WTC11 (cell line): ENCODE results near the gene ADGRF5. TPM values are rescaled to one million over a fixed set of nuclear protein-coding genes. Genes with fewer than 3 reads are reported as not detected.
A peak's percentile ranks its signal among the peaks of the same experiment; 100 is the strongest.

Source experiments
- ATAC-seq: fragments of 200-7000 bp; cut with Tn5 transposase; 2 replicates; pipeline ENCODE4 v1.10.0; 2021; ENCODE audit warnings: mild to moderate bottlenecking, moderate library complexity
- CTCF ChIA-PET: fragments of 300-600 bp; sonication (Branson Sonifier 250); formaldehyde crosslinking; loops from one replicate; lab custom pipeline; 2021; ENCODE audit warnings: antibody characterized with exemption; lab: Charles Lee
- POLR2A ChIA-PET: fragments of 350-600 bp; sonication (Branson Sonifier 250); formaldehyde crosslinking; loops from one replicate; lab custom pipeline; 2021; ENCODE audit warnings: antibody characterized with exemption; lab: Charles Lee
- DNase-seq: peaks from one replicate; pipeline ENCODE4 v3.0.0; 2021; ENCODE audit warnings: low spot score
- H3K27ac Mint-ChIP-seq: 2 replicates; pipeline ENCODE4 v1.8.0; 2021; ENCODE audit warnings: mixed read lengths
- H3K27me3 Mint-ChIP-seq: 2 replicates; pipeline ENCODE4 v1.8.0; 2021; ENCODE audit warnings: low read depth, mild to moderate bottlenecking, moderate library complexity, mixed read lengths
- H3K36me3 Mint-ChIP-seq: 2 replicates; pipeline ENCODE4 v1.8.0; 2021; ENCODE audit warnings: mixed read lengths
- H3K4me1 Mint-ChIP-seq: 2 replicates; pipeline ENCODE4 v1.8.0; 2022; ENCODE audit warnings: mixed read lengths
- H3K4me3 Mint-ChIP-seq: 2 replicates; pipeline ENCODE4 v1.8.0; 2021; ENCODE audit warnings: mild to moderate bottlenecking, moderate library complexity, mixed read lengths
- H3K9me3 Mint-ChIP-seq: 2 replicates; pipeline ENCODE4 v1.8.0; 2021; ENCODE audit warnings: mixed read lengths
- ATF1 ChIP-seq: sonication (generic); formaldehyde crosslinking; IDR thresholded peaks from 2 replicates; pipeline ENCODE4 v1.8.1; 2023; ENCODE audit warnings: mild to moderate bottlenecking, moderate library complexity, missing genetic modification reagents
- ATF3 ChIP-seq: sonication (generic); formaldehyde crosslinking; conservative IDR thresholded peaks from 2 replicates; pipeline ENCODE4 v1.8.1; 2022; ENCODE audit warnings: mild to moderate bottlenecking, missing genetic modification reagents
- ESRRA ChIP-seq: sonication (generic); formaldehyde crosslinking; IDR thresholded peaks from 2 replicates; pipeline ENCODE4 v1.8.1; 2022; ENCODE audit warnings: mild to moderate bottlenecking, missing genetic modification reagents, borderline replicate concordance
- GTF2I ChIP-seq: fragments of 250-450 bp; sonication (Bioruptor Pico); conservative IDR thresholded peaks from 2 replicates; pipeline ENCODE4 v1.4.0; 2021; ENCODE audit warnings: mild to moderate bottlenecking
- JAZF1 ChIP-seq: fragments of 250-450 bp; sonication (Bioruptor Pico); IDR thresholded peaks from 2 replicates; pipeline ENCODE4 v1.9.0; 2021; ENCODE audit warnings: moderate library complexity, mild to moderate bottlenecking, inconsistent platforms
- NFE2L1 ChIP-seq: sonication (generic); formaldehyde crosslinking; IDR thresholded peaks from 2 replicates; pipeline ENCODE4 v1.8.1; 2023; ENCODE audit warnings: missing genetic modification reagents
- PREB ChIP-seq: sonication (generic); formaldehyde crosslinking; IDR thresholded peaks from 2 replicates; pipeline ENCODE4 v1.8.1; 2022; ENCODE audit warnings: mild to moderate bottlenecking, missing genetic modification reagents, moderate library complexity, borderline replicate concordance
- RORB ChIP-seq: fragments of 250-450 bp; sonication (Bioruptor Pico); IDR thresholded peaks from 2 replicates; pipeline ENCODE4 v1.9.0; 2021; ENCODE audit warnings: mild to moderate bottlenecking
- SMAD4 ChIP-seq: sonication (generic); formaldehyde crosslinking; IDR thresholded peaks from 2 replicates; pipeline ENCODE4 v1.8.0; 2022; ENCODE audit warnings: mild to moderate bottlenecking, missing genetic modification reagents
- USF1 ChIP-seq: sonication (generic); formaldehyde crosslinking; IDR thresholded peaks from 2 replicates; pipeline ENCODE4 v1.8.0; 2022; ENCODE audit warnings: mild to moderate bottlenecking, missing genetic modification reagents
- USF2 ChIP-seq: sonication (generic); formaldehyde crosslinking; IDR thresholded peaks from 2 replicates; pipeline ENCODE4 v1.8.1; 2023; ENCODE audit warnings: mild to moderate bottlenecking, missing genetic modification reagents, moderate library complexity
- ZBTB21 ChIP-seq: sonication (generic); formaldehyde crosslinking; IDR thresholded peaks from 2 replicates; pipeline ENCODE4 v1.8.1; 2023; ENCODE audit warnings: mild to moderate bottlenecking, missing genetic modification reagents, borderline replicate concordance
- ZNF219 ChIP-seq: sonication (generic); formaldehyde crosslinking; IDR thresholded peaks from 2 replicates; pipeline ENCODE4 v1.8.0; 2023; ENCODE audit warnings: missing genetic modification reagents, mild to moderate bottlenecking, borderline replicate concordance
- ZNF416 ChIP-seq: fragments of 250-450 bp; sonication (Bioruptor Pico); IDR thresholded peaks from 2 replicates; pipeline ENCODE4 v1.9.0; 2021; ENCODE audit warnings: mild to moderate bottlenecking, inconsistent platforms
- ZNF532 ChIP-seq: fragments of 250-450 bp; sonication (Bioruptor Pico); IDR thresholded peaks from 2 replicates; pipeline ENCODE4 v1.9.0; 2021; ENCODE audit warnings: mild to moderate bottlenecking, borderline replicate concordance
- ZNF671 ChIP-seq: fragments of 250-450 bp; sonication (Bioruptor Pico); IDR thresholded peaks from 2 replicates; pipeline ENCODE4 v1.8.0; 2021; ENCODE audit warnings: mild to moderate bottlenecking
- ZSCAN18 ChIP-seq: fragments of 250-450 bp; sonication (Bioruptor Pico); IDR thresholded peaks from 2 replicates; pipeline ENCODE4 v2.1.2; 2022; ENCODE audit warnings: mild to moderate bottlenecking, moderate library complexity
- total RNA-seq: library from RNA; stranded (reverse); gene quantifications from 3 replicates; pipeline ENCODE4 v1.2.3, GENCODE V29; 2021
- TF ChIP-seq, protein P1 (sequence below): sonication (generic); formaldehyde crosslinking; IDR thresholded peaks from 2 replicates; pipeline ENCODE4 v1.8.1; 2023; ENCODE audit warnings: mild to moderate bottlenecking, missing genetic modification reagents, moderate library complexity
- TF ChIP-seq, protein P2 (sequence below): fragments of 200-600 bp; IDR thresholded peaks from 2 replicates; pipeline ENCODE4 v1.8.0; 2022; ENCODE audit warnings: antibody characterized with exemption
- TF ChIP-seq, protein P3 (sequence below): fragments of 250-450 bp; sonication (Bioruptor Pico); IDR thresholded peaks from 2 replicates; pipeline ENCODE4 v1.9.0; 2021; ENCODE audit warnings: mild to moderate bottlenecking

The ADGRF5 gene
- total RNA-seq, 1 experiment from 2014 or later, result 0.24 TPM

DNA sequence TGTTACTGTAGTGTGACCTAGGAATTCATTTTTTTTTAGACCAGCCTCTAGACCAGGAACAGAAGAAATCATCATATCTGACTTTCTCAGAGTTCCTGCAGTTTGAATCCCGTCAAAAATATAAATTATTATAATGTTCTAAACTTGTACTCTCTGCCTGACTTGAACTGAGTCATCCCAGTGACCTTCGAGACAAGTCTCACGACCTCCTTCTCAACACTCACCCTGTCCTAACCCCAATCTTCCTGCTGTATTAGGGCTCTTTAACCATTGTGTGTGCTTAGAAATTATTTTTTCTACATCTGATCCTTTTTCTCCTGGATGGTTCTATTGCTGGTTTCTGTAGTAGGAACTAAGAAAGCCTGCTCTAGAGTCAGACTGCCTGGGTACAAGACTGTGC, 21.5 kb downstream of the ADGRF5 start (continued):
- no peak for TF ChIP-seq ZNF532 (CRISPR knock-in tag)
- no peak for TF ChIP-seq ZNF671 (CRISPR knock-in tag)
- TF ChIP-seq, protein P1, sequence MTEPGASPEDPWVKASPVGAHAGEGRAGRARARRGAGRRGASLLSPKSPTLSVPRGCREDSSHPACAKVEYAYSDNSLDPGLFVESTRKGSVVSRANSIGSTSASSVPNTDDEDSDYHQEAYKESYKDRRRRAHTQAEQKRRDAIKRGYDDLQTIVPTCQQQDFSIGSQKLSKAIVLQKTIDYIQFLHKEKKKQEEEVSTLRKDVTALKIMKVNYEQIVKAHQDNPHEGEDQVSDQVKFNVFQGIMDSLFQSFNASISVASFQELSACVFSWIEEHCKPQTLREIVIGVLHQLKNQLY (CRISPR knock-in tag), result no peak
- no peak for TF ChIP-seq GTF2I
- no peak for TF ChIP-seq USF1 (CRISPR knock-in tag)
- TF ChIP-seq USF2 (CRISPR knock-in tag), result no peak
- no peak for TF ChIP-seq ATF1 (CRISPR knock-in tag)

GRCh38 chr6:46899659-46900058, 22.1 kb downstream of the ADGRF5 start:
- DNase-seq (no peak), ATAC-seq (peak; percentile 40; the same call in 1 of the 2 replicates)
- peaks cover 21% of the 10 kb centered on the region for H3K4me1 Mint-ChIP-seq
- CTCF ChIA-PET, result interaction anchor here (0.8 kb wide), 1 partner anchor 244 kb away, joined by 4 read pairs; no protein-coding TSS in a partner anchor
- H3K27me3 Mint-ChIP-seq, result no peaks in the 10 kb centered on the region
- POLR2A ChIA-PET, result no interaction called here
- no peaks in the 10 kb centered on the region for H3K36me3 Mint-ChIP-seq
- H3K4me3 Mint-ChIP-seq, result no peak overlapping the region
- no peak for TF ChIP-seq ZNF416 (CRISPR knock-in tag)
- TF ChIP-seq, protein P2, sequence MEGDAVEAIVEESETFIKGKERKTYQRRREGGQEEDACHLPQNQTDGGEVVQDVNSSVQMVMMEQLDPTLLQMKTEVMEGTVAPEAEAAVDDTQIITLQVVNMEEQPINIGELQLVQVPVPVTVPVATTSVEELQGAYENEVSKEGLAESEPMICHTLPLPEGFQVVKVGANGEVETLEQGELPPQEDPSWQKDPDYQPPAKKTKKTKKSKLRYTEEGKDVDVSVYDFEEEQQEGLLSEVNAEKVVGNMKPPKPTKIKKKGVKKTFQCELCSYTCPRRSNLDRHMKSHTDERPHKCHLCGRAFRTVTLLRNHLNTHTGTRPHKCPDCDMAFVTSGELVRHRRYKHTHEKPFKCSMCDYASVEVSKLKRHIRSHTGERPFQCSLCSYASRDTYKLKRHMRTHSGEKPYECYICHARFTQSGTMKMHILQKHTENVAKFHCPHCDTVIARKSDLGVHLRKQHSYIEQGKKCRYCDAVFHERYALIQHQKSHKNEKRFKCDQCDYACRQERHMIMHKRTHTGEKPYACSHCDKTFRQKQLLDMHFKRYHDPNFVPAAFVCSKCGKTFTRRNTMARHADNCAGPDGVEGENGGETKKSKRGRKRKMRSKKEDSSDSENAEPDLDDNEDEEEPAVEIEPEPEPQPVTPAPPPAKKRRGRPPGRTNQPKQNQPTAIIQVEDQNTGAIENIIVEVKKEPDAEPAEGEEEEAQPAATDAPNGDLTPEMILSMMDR, result no peak
- TF ChIP-seq, protein P3, sequence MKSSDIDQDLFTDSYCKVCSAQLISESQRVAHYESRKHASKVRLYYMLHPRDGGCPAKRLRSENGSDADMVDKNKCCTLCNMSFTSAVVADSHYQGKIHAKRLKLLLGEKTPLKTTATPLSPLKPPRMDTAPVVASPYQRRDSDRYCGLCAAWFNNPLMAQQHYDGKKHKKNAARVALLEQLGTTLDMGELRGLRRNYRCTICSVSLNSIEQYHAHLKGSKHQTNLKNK, result no peak
- TF ChIP-seq ZNF671 (CRISPR knock-in tag), result no peak
- TF ChIP-seq ATF1 (CRISPR knock-in tag), result no peak
- TF ChIP-seq ZNF219 (CRISPR knock-in tag), result no peak
- TF ChIP-seq JAZF1, result no peak
- no peak for TF ChIP-seq USF1 (CRISPR knock-in tag)
- TF ChIP-seq ZBTB21 (CRISPR knock-in tag), result no peak
- TF ChIP-seq ESRRA (CRISPR knock-in tag), result no peak
- no peak for TF ChIP-seq RORB (CRISPR knock-in tag)
- no peak for TF ChIP-seq GTF2I
- TF ChIP-seq ZSCAN18 (CRISPR knock-in tag), result no peak
- no peak for TF ChIP-seq NFE2L1 (CRISPR knock-in tag)
- no peak for TF ChIP-seq ATF3 (CRISPR knock-in tag)
- no peak for TF ChIP-seq SMAD4
- no peak for TF ChIP-seq PREB (CRISPR knock-in tag)
- H3K9me3 Mint-ChIP-seq, result no peaks in the 10 kb centered on the region
- H3K27ac Mint-ChIP-seq, result no peak overlapping the region
